Neural crest cell (in vitro differentiated cells): ENCODE measurements around the gene DCAF6. TPM values are rescaled to one million over a fixed set of nuclear protein-coding genes. Genes with fewer than 3 reads are reported as not detected.
"Not testable (repeated sequence)": the region's sequence is repeated elsewhere in the genome, so short reads cannot be mapped to it uniquely, and the experiment has no call there.

Source experiments
- DNase-seq: peaks from one replicate; pipeline ENCODE4 v3.0.0; 2021; ENCODE audit warnings: low read depth, mixed read lengths, low spot score
- H3K27ac Mint-ChIP-seq: one replicate; pipeline ENCODE4 v1.8.0; 2021; ENCODE audit warnings: mild to moderate bottlenecking, mixed read lengths; ENCODE audit not compliant: unreplicated experiment
- H3K27me3 Mint-ChIP-seq: 2 replicates; pipeline ENCODE4 v1.8.0; 2021; ENCODE audit warnings: low read depth, mild to moderate bottlenecking, mixed read lengths
- H3K36me3 Mint-ChIP-seq: 2 replicates; pipeline ENCODE4 v1.8.0; 2021; ENCODE audit warnings: low read depth, mild to moderate bottlenecking, mixed read lengths
- H3K4me1 Mint-ChIP-seq: 2 replicates; pipeline ENCODE4 v1.8.0; 2021; ENCODE audit warnings: mixed read lengths
- H3K4me3 Mint-ChIP-seq: one replicate; pipeline ENCODE4 v1.8.0; 2021; ENCODE audit warnings: mild to moderate bottlenecking, mixed read lengths
- H3K9me3 Mint-ChIP-seq: 2 replicates; pipeline ENCODE4 v1.8.0; 2021; ENCODE audit warnings: mixed read lengths
- CTCF ChIP-seq: fragments of 200-600 bp; sonication (generic); conservative IDR thresholded peaks from 2 replicates; pipeline ENCODE4 v1.5.0; 2021; ENCODE audit warnings: antibody characterized with exemption, mild to moderate bottlenecking
- long read RNA-seq: library from polyadenylated mRNA; unstranded; transcript quantifications from one replicate; pipeline ENCODE4 v2.0.0, GENCODE V29; 2020
- total RNA-seq: library from RNA; stranded (reverse); gene quantifications from 2 replicates; pipeline ENCODE4 v1.2.1, GENCODE V29; 2021

Gene DCAF6
- 15.9 and 17.3 TPM in 2 replicates for total RNA-seq
- long read RNA-seq, transcript DCAF6-201 (19 exons, 3,186 nt), result major isoform, 5 of 15 reads
- long read RNA-seq, partial matches to known transcripts, result 7 of 15 reads
- long read RNA-seq, other reads (novel, unspliced or antisense), result 1 of 15 reads

- Mint-ChIP-seq H3K4me3 (peak within 1 kb of the TSS; percentile 97), H3K27ac (peak within 1 kb of the TSS; percentile 100), H3K36me3 (no peaks in the 10 kb centered on the region), H3K4me1 (peaks cover 31% of the 10 kb centered on the region), H3K27me3 (no peaks in the 10 kb centered on the region), H3K9me3 (no peaks in the 10 kb centered on the region)
- no peak for TF ChIP-seq CTCF
- peak; percentile 92 for DNase-seq
These were observed at the start of gene DCAF6 for GRCh38 chr1:167936068-167936929. TSS of gene DCAF6 (plus strand) at chr1:167936683. CDS start at chr1:167936912, 229 bp downstream.

- H3K36me3 Mint-ChIP-seq, H3K9me3 Mint-ChIP-seq, H3K4me1 Mint-ChIP-seq, H3K27ac Mint-ChIP-seq, H3K4me3 Mint-ChIP-seq, DNase-seq, H3K27me3 Mint-ChIP-seq: not testable (repeated sequence)
These were observed 49.3 kb upstream of the DCAF6 start for GRCh38 chr1:167887187-167887586.

- no peak overlapping the region for H3K4me3 Mint-ChIP-seq
- H3K9me3 Mint-ChIP-seq, result peaks cover 5% of the 10 kb centered on the region
- no peaks in the 10 kb centered on the region for H3K4me1 Mint-ChIP-seq
- no peaks in the 10 kb centered on the region for H3K27me3 Mint-ChIP-seq
- H3K36me3 Mint-ChIP-seq, result peaks cover 4% of the 10 kb centered on the region
- no peak for TF ChIP-seq CTCF
- DNase-seq, result no peak
- H3K27ac Mint-ChIP-seq, result no peak overlapping the region
These were observed 46.1 kb upstream of the DCAF6 start for GRCh38 chr1:167890400-167890799.

GRCh38 chr1:167893798-167894197 is 42.7 kb upstream of the DCAF6 start:
- DNase-seq, result no peak
- no peak for TF ChIP-seq CTCF
- Mint-ChIP-seq H3K27me3 (no peaks in the 10 kb centered on the region), H3K9me3 (peaks cover 3% of the 10 kb centered on the region), H3K27ac (no peak overlapping the region), H3K36me3 (peaks cover 2% of the 10 kb centered on the region), H3K4me1 (no peaks in the 10 kb centered on the region), H3K4me3 (no peak overlapping the region)

- no peak for DNase-seq
- TF ChIP-seq CTCF, result no peak
- Mint-ChIP-seq H3K27ac (no peak overlapping the region), H3K36me3 (no peaks in the 10 kb centered on the region), H3K4me1 (peaks cover 2% of the 10 kb centered on the region), H3K27me3 (no peaks in the 10 kb centered on the region), H3K9me3 (no peaks in the 10 kb centered on the region), H3K4me3 (no peak overlapping the region)
These were observed 37.8 kb upstream of the DCAF6 start for GRCh38 chr1:167898578-167899222.
